GM12878 (cell line): ENCODE measurements around the gene SLC25A11. TPM values are rescaled to one million over a fixed set of nuclear protein-coding genes. Genes with fewer than 3 reads are reported as not detected.

ENCODE experiments used
- ATAC-seq: fragments of 200-7000 bp; cut with Tn5 transposase; 3 replicates; pipeline ENCODE4 v1.9.1; 2020; ENCODE audit warnings: mild to moderate bottlenecking, moderate library complexity
- BruUV-seq: library from RNA; stranded (reverse); fragments of 400-500 nt; replicated peaks from 2 replicates; lab custom pipeline; 2021; lab: Mats Ljungman, UMichigan
- CTCF ChIA-PET: fragments of 300-600 bp; sonication (Branson Sonifier 250); formaldehyde crosslinking; extraction: SDS; loops from one replicate; lab custom pipeline; 2021; ENCODE audit warnings: inconsistent platforms; lab: Yijun Ruan, JAX
- POLR2A ChIA-PET: fragments of 350-600 bp; formaldehyde crosslinking; extraction: SDS; loops from one replicate; lab custom pipeline; 2021; ENCODE audit warnings: inconsistent platforms; lab: Charles Lee
- RAD21 ChIA-PET: fragments of 300-600 bp; sonication (Branson Sonifier 250); formaldehyde crosslinking; loops from one replicate; lab custom pipeline; 2023; ENCODE audit warnings: antibody characterized with exemption; ENCODE audit not compliant: unreplicated experiment; lab: Charles Lee
- SMC1A ChIA-PET: fragments of 300-600 bp; sonication (Branson Sonifier 250); formaldehyde crosslinking; loops from one replicate; lab custom pipeline; 2023; ENCODE audit not compliant: unreplicated experiment, uncharacterized antibody; lab: Charles Lee
- DNase-seq: peaks from one replicate; pipeline ENCODE4 v3.0.0-alpha.2; 2011; ENCODE audit warnings: low read depth, low spot score
- FAIRE-seq: peaks from 3 replicates; lab custom pipeline; 2011; peaks lifted over from hg19 to GRCh38; lab: Jason Lieb, UNC
- H2AFZ ChIP-seq: 2 replicates; pipeline ENCODE4 v1.6.0; 2011; ENCODE audit warnings: low read depth, low read length, control low read depth; ENCODE audit not compliant: control insufficient read depth
- H3K27ac ChIP-seq: 2 replicates; pipeline ENCODE4 v1.5.1; 2011; ENCODE audit warnings: control low read depth; ENCODE audit not compliant: control insufficient read depth, insufficient read depth
- H3K27me3 ChIP-seq, 2 experiments: replicated peaks in 1 of 2; 2 replicates each; pipeline versions ENCODE4 v1.6.0 to v1.6.1; 2011; ENCODE audit warnings: low read length in 1 of 2; ENCODE audit not compliant: control insufficient read depth in 2 of 2, insufficient read depth in 2 of 2
- H3K36me3 ChIP-seq, 2 experiments: 2 replicates each; pipeline ENCODE4 v1.5.1; 2011; ENCODE audit warnings: low read length in 1 of 2; ENCODE audit not compliant: control insufficient read depth in 2 of 2, insufficient read depth in 2 of 2
- H3K4me1 ChIP-seq: 2 replicates; pipeline ENCODE4 v1.6.1; 2011; ENCODE audit warnings: mild to moderate bottlenecking, low read length, moderate library complexity, mixed read lengths; ENCODE audit not compliant: control insufficient read depth, insufficient read depth
- H3K4me2 ChIP-seq: 2 replicates; pipeline ENCODE4 v1.6.0; 2011; ENCODE audit warnings: control low read depth; ENCODE audit not compliant: control insufficient read depth, insufficient read depth
- H3K4me3 ChIP-seq: fragments of 200-600 bp; sonication (generic); 2 replicates; pipeline ENCODE4 v1.5.1; 2016
- H3K79me2 ChIP-seq: 2 replicates; pipeline ENCODE4 v1.6.0; 2011; ENCODE audit warnings: low read length; ENCODE audit not compliant: control insufficient read depth, insufficient read depth
- H3K9ac ChIP-seq: 2 replicates; pipeline ENCODE4 v1.8.0; 2011; ENCODE audit warnings: low read length, control low read depth, mixed read lengths; ENCODE audit not compliant: control insufficient read depth, insufficient read depth
- H3K9me3 ChIP-seq: replicated peaks from 3 replicates; pipeline ENCODE4 v1.5.1; 2011; ENCODE audit warnings: mild to moderate bottlenecking, low read length; ENCODE audit not compliant: control insufficient read depth, insufficient read depth
- H4K20me1 ChIP-seq: 2 replicates; pipeline ENCODE4 v1.6.0; 2011; ENCODE audit not compliant: control insufficient read depth, insufficient read depth
- CBX5 ChIP-seq: sonication (generic); IDR thresholded peaks from 2 replicates; pipeline ENCODE4 v1.6.1; 2016; ENCODE audit warnings: low read depth, moderate library complexity, mild to moderate bottlenecking, inconsistent platforms
- CEBPZ ChIP-seq: fragments of 150-350 bp; IDR thresholded peaks from 2 replicates; pipeline ENCODE4 v1.6.1; 2016; ENCODE audit warnings: low read depth, low read length
- CHD2 ChIP-seq: IDR thresholded peaks from 2 replicates; pipeline ENCODE4 v1.6.1; 2011; ENCODE audit warnings: low read depth, low read length, improper control_type of control experiment, borderline replicate concordance
- KDM1A ChIP-seq: fragments of 200-600 bp; sonication (generic); IDR thresholded peaks from 2 replicates; pipeline ENCODE4 v1.6.1; 2016; ENCODE audit warnings: borderline replicate concordance
- MAX ChIP-seq: IDR thresholded peaks from 2 replicates; pipeline ENCODE4 v1.6.1; 2012; ENCODE audit warnings: low read depth, low read length, improper control_type of control experiment
- NFIC ChIP-seq: IDR thresholded peaks from 2 replicates; pipeline ENCODE4 v1.6.1; 2012; ENCODE audit warnings: low read depth, mild to moderate bottlenecking, inconsistent platforms, low read length, moderate library complexity
- NR2F1 ChIP-seq: fragments of 450-650 bp; conservative IDR thresholded peaks from 2 replicates; pipeline ENCODE4 v1.6.1; 2017; ENCODE audit warnings: mild to moderate bottlenecking
- PAX5 ChIP-seq: IDR thresholded peaks from 2 replicates; pipeline ENCODE4 v1.6.1; 2011; ENCODE audit warnings: low read depth, low read length, borderline replicate concordance
- POLR2A ChIP-seq: IDR thresholded peaks from 2 replicates; pipeline ENCODE4 v1.6.1; 2011; ENCODE audit warnings: low read depth, mild to moderate bottlenecking, low read length
- RFX5 ChIP-seq: IDR thresholded peaks from 2 replicates; pipeline ENCODE4 v1.6.1; 2011; ENCODE audit warnings: low read depth, low read length, improper control_type of control experiment
- SMAD5 ChIP-seq: IDR thresholded peaks from 2 replicates; pipeline ENCODE4 v1.6.1; 2016; ENCODE audit warnings: antibody characterized with exemption, low read depth
- SP1 ChIP-seq: IDR thresholded peaks from one replicate; pipeline ENCODE4 v1.6.1; 2011; ENCODE audit warnings: low read depth, low read length
- TCF3 ChIP-seq: IDR thresholded peaks from 2 replicates; pipeline ENCODE4 v1.6.1; 2012; ENCODE audit warnings: low read depth, mild to moderate bottlenecking, low read length, borderline replicate concordance; ENCODE audit not compliant: insufficient read depth
- TCF7 ChIP-seq: IDR thresholded peaks from 2 replicates; pipeline ENCODE4 v1.6.1; 2014; ENCODE audit warnings: antibody characterized with exemption, borderline replicate concordance
- WGBS: methylation state at CpG from one replicate; pipeline ENCODE4 v1.1.6; 2016; ENCODE audit warnings: low lambda C conversion rate; ENCODE audit not compliant: insufficient replicate concordance, insufficient coverage; ENCODE audit errors: missing lambda C conversion rate; 5-methylcytosine and 5-hydroxymethylcytosine counted together
- in situ Hi-C: fragments of 300-500 bp; cut with MboI; formaldehyde crosslinking; loops from 9 replicates; pipeline ENCODE4 v1.14.3; 2018; ENCODE audit warnings: mixed read lengths
- intact Hi-C: fragments of 100-400 bp; cut with micrococcal nuclease; formaldehyde crosslinking; loops from one replicate; pipeline ENCODE4 v1.14.2; 2022; ENCODE audit not compliant: unreplicated experiment
- polyA plus RNA-seq, 11 experiments: library from polyadenylated mRNA; depleted of rRNA in 4 of 11; unstranded in 6 of 11; stranded (reverse) in 5 of 11; fragments of >200 nt; fragmentation: Nextera tagmentation in 4 of 11; fragmentation: Illumina TruSeq in 1 of 11; extraction: Ambion mirVana in 4 of 11; extraction: Trizol in 1 of 11; gene quantifications; 1 replicate in 1 of 11; 2 replicates in 10 of 11; pipeline versions ENCODE4 v1.2.1 to v1.2.3, GENCODE V29; 2011 to 2016; ENCODE audit warnings: inconsistent platforms in 2 of 11, missing spikeins in 2 of 11, low read depth in 1 of 11
- total RNA-seq, 4 experiments: library from RNA; depleted of rRNA in 3 of 4; stranded (reverse); fragments of >200 nt in 3 of 4; fragmentation: Illumina TruSeq in 1 of 4; extraction: Trizol in 1 of 4; gene quantifications; 2 replicates each; pipeline versions ENCODE4 v1.2.1 to v1.2.3, GENCODE V29; 2013 to 2021

Gene SLC25A11
- total and polyA plus RNA-seq, 10 of the 15 experiments (the other 5 are each of a cell fraction or from before 2014, with no cell fraction given) = 5.8 to 142 (median 65.0) TPM

DNA sequence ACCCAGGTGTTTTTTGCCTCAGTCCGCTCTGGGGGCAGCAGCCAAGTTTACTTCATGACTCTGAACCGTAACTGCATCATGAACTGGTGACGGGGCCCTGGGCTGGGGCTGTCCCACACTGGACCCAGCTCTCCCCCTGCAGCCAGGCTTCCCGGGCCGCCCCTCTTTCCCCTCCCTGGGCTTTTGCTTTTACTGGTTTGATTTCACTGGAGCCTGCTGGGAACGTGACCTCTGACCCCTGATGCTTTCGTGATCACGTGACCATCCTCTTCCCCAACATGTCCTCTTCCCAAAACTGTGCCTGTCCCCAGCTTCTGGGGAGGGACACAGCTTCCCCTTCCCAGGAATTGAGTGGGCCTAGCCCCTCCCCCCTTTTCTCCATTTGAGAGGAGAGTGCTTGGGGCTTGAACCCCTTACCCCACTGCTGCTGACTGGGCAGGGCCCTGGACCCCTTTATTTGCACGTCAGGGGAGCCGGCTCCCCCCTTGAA lies 42.6 kb downstream of the SLC25A11 start:
- WGBS = 92% methylated on average over 10 of the region's 10 CpGs
- in situ Hi-C loops (no loop called here), intact Hi-C loops (no loop called here)
- Histone ChIP-seq H2AFZ (no peak overlapping the region), H3K79me2 (no peaks in the 10 kb centered on the region), H3K4me1 (peaks cover 10% of the 10 kb centered on the region; the same call in 1 of the 2 replicates), H3K9ac (no peak overlapping the region), H4K20me1 (no peaks in the 10 kb centered on the region), H3K4me2 (no peak overlapping the region), H3K27ac (no peak overlapping the region), H3K4me3 (no peak overlapping the region), H3K27me3 (no peaks in the 10 kb centered on the region; a peak in 1 of 4 replicates), H3K9me3 (no peaks in the 10 kb centered on the region; the same call in 2 of the 3 replicates), H3K36me3 (peaks cover 3 to 17% of the 10 kb centered on the region in 2 experiments; a peak in 3 of 4 replicates)
- ChIA-PET SMC1A (no interaction called here), RAD21 (no interaction called here), CTCF (no interaction called here), POLR2A (interaction anchor here (0.5 to 0.6 kb wide), 2 partner anchors 248 to 486 kb away, joined by 3 to 6 read pairs; no protein-coding TSS in a partner anchor)
- TF ChIP-seq PAX5 (no peak), POLR2A (no peak), NR2F1 (0 out of 2 replicates have a peak, but pooled peaks have one; percentile 14), CHD2 (no peak), TCF7 (no peak), SP1 (no peak)
- BruUV-seq = no TSS peak
- ATAC-seq (no peak), DNase-seq (no peak), FAIRE-seq (no peak)

DNA sequence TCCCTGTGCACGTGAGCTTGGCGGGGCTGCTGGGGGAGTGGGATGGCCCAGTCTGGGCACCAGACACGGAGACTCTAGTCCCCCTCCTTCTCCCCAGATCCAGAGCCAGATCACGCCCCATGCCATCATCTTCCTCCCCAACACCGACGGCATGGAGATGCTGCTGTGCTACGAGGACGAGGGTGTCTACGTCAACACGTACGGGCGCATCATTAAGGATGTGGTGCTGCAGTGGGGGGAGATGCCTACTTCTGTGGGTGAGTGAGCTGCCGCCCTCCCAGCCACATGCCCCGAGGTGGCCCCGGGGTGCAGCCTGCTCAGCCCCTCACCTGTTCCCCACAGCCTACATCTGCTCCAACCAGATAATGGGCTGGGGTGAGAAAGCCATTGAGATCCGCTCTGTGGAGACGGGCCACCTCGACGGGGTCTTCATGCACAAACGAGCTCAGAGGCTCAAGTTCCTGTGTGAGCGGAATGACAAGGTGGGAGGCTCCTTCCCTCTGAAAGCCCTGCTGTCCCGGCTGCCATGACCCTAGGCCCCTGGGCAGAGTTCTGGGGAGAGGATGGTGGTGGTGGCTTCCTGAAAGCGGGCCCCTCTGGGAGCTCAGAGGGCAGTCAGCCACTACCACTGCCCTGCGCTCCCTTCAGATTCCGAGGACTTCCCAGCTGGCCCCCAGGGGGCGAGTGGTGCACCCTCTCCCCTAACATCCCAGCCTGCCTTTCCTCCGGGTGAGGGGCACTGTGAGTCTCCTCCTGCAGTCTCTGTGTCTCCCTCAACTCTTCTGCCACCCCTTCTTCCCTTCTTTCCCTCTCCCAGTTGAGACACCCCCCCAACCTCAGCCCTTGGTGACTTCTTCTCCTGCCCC lies 43.3 kb downstream of the SLC25A11 start:
- in situ Hi-C loops = no loop called here
- no TSS peak for BruUV-seq
- no peaks in the 10 kb centered on the region; the same call in 2 of the 3 replicates for H3K9me3 ChIP-seq
- TF ChIP-seq TCF3 (no peak), NFIC (no peak), SMAD5 (no peak), POLR2A (no peak), CBX5 (no peak), RFX5 (no peak), MAX (no peak), CEBPZ (no peak), KDM1A (no peak), SP1 (no peak)

More for the DNA sequence above, 43.3 kb downstream of the SLC25A11 start:
- Histone ChIP-seq H4K20me1 (no peaks in the 10 kb centered on the region), H3K79me2 (no peaks in the 10 kb centered on the region), H3K36me3 (peaks cover 3 to 17% of the 10 kb centered on the region in 2 experiments; a peak in 3 of 4 replicates), H3K27me3 (no peaks in the 10 kb centered on the region; a peak in 1 of 4 replicates), H2AFZ (no peak overlapping the region), H3K4me2 (no peak overlapping the region), H3K27ac (no peak overlapping the region), H3K4me1 (peaks cover 10% of the 10 kb centered on the region; the same call in 1 of the 2 replicates), H3K9ac (no peak overlapping the region), H3K4me3 (no peak overlapping the region)
- WGBS = 91% methylated on average over 25 of the region's 27 CpGs
- ChIA-PET RAD21 (no interaction called here), CTCF (no interaction called here), SMC1A (no interaction called here), POLR2A (interaction anchor here (0.5 kb wide), 1 partner anchor 247 kb away, joined by 6 read pairs; no protein-coding TSS in a partner anchor)
- FAIRE-seq = no peak
- no peak for ATAC-seq
- intact Hi-C loops = no loop called here
- no peak for DNase-seq
